Hepatocyte (in vitro differentiated cells): ENCODE data around the gene SGSM2.

Experiments used
- CTCF ChIP-seq: fragments of 200-600 bp; sonication (generic); IDR thresholded peaks from 2 replicates; pipeline ENCODE4 v1.5.1; 2016; ENCODE audit warnings: antibody characterized with exemption, mild to moderate bottlenecking; ENCODE audit not compliant: poor library complexity
- EZH2 ChIP-seq: fragments of 200-600 bp; sonication (generic); IDR thresholded peaks from 2 replicates; pipeline ENCODE4 v1.6.1; 2016; ENCODE audit warnings: antibody characterized with exemption, mild to moderate bottlenecking, borderline replicate concordance
- EZH2phosphoT487 ChIP-seq: fragments of 200-600 bp; sonication (generic); IDR thresholded peaks from one replicate; pipeline ENCODE4 v1.6.1; 2018; ENCODE audit warnings: antibody characterized with exemption, mild to moderate bottlenecking, low read depth, moderate library complexity; ENCODE audit not compliant: unreplicated experiment, severe bottlenecking

GRCh38 chr17:2427910-2428309, 90.6 kb downstream of the SGSM2 start:
- TF ChIP-seq CTCF (no peak), EZH2 (no peak), EZH2phosphoT487 (no peak)
